ENCODE measurements around the gene POT1. TPM values are rescaled to one million over a fixed set of nuclear protein-coding genes. Genes with fewer than 3 reads are reported as not detected.

The POT1 gene
- total RNA-seq, 4 donors from 2014 or later = 3.7 to 15.1 (median 14.7) TPM

DNA sequence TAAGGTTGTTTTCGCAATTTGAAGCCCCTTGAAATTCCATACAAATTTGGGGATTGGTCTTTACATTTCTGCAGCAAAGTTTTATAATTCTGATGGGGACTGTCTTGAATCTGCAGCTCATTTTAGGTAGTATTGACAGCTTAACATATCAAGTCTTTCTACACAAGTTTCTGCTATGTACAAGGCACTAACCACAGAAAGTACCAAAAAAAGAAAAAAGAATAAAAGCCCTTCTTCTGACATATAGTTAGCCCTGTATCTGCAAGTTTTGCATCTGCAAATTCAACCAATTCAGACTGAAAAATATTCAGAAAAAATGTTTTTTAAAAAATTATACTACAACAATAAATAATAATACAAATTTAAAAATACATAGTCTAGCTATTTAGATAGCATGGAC lies 15.3 kb downstream of the POT1 start:
- Histone ChIP-seq H3K27ac (no peak overlapping the region), H3K27me3 (no peaks in the 10 kb centered on the region), H3K4me3 (no peak overlapping the region), H3K9me3 (no peaks in the 10 kb centered on the region), H3K4me1 (no peaks in the 10 kb centered on the region), H3K36me3 (peaks cover 0 to 16% (median 0%) of the 10 kb centered on the region in 4 donors)
- no peak for DNase-seq
- in situ Hi-C loops (cut with MboI; ENCODE audit: low pct_ligation_motif_present in 1 of 4, low pct_unique_long_range_greater_than_20kb in 1 of 4, low sequenced_read_pairs in 3 of 4) (no loop called here), intact Hi-C loops (cut with DNase I; ENCODE audit: low total_unique reads) (no loop called here)
- TF ChIP-seq, protein P1, sequence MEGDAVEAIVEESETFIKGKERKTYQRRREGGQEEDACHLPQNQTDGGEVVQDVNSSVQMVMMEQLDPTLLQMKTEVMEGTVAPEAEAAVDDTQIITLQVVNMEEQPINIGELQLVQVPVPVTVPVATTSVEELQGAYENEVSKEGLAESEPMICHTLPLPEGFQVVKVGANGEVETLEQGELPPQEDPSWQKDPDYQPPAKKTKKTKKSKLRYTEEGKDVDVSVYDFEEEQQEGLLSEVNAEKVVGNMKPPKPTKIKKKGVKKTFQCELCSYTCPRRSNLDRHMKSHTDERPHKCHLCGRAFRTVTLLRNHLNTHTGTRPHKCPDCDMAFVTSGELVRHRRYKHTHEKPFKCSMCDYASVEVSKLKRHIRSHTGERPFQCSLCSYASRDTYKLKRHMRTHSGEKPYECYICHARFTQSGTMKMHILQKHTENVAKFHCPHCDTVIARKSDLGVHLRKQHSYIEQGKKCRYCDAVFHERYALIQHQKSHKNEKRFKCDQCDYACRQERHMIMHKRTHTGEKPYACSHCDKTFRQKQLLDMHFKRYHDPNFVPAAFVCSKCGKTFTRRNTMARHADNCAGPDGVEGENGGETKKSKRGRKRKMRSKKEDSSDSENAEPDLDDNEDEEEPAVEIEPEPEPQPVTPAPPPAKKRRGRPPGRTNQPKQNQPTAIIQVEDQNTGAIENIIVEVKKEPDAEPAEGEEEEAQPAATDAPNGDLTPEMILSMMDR (IDR thresholded peaks at IDR 0.05) = no peak
- TF ChIP-seq EP300 (IDR thresholded peaks at IDR 0.05; ENCODE audit: low read depth) (no peak), POLR2A (IDR thresholded peaks at IDR 0.05) (no peak), POLR2AphosphoS5 (IDR thresholded peaks at IDR 0.05) (no peak)
- 62 to 98% methylated on average over 1 of the region's 1 CpG for WGBS, 2 donors (ENCODE audit: low coverage in 1 of 2)

DNA sequence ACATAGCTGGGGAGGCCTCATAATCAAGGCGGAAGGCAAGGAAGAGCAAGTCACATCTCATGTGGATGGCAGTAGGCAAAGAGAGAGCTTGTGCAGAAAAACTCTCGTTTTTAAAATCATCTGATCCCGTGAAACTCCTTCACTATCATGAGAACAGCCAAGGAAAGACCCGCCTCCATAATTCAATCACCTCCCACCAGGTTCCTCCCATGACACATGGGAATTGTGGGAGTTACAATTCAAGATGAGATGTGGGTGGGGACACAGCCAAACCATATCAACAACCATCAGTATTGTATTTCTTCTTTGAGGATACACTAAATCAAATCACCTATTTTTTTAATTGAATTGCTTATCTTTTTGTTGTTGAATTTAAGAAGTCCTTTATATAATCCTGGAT lies 16.7 kb downstream of the POT1 start:
- no peaks in the 10 kb centered on the region for H3K27me3 ChIP-seq
- WGBS, 2 donors (ENCODE audit: low coverage in 1 of 2) = 96% methylated on average over 4 of the region's 4 CpGs; no CpG with 5 or more reads in 1 of the 2 donors
- peaks cover 0 to 16% (median 0%) of the 10 kb centered on the region in 4 donors for H3K36me3 ChIP-seq
- H3K4me1 ChIP-seq = no peaks in the 10 kb centered on the region
- in situ Hi-C loops (cut with MboI; ENCODE audit: low pct_ligation_motif_present in 1 of 4, low pct_unique_long_range_greater_than_20kb in 1 of 4, low sequenced_read_pairs in 3 of 4) = no loop called here
- no peak overlapping the region for H3K4me3 ChIP-seq
- DNase-seq = no peak
- H3K9me3 ChIP-seq = no peaks in the 10 kb centered on the region
- TF ChIP-seq, protein P1 (IDR thresholded peaks at IDR 0.05) = no peak
- TF ChIP-seq POLR2A (IDR thresholded peaks at IDR 0.05) (no peak), EP300 (IDR thresholded peaks at IDR 0.05; ENCODE audit: low read depth) (no peak), POLR2AphosphoS5 (IDR thresholded peaks at IDR 0.05) (no peak)
- H3K27ac ChIP-seq = no peak overlapping the region
- intact Hi-C loops (cut with DNase I; ENCODE audit: low total_unique reads) = no loop called here

DNA sequence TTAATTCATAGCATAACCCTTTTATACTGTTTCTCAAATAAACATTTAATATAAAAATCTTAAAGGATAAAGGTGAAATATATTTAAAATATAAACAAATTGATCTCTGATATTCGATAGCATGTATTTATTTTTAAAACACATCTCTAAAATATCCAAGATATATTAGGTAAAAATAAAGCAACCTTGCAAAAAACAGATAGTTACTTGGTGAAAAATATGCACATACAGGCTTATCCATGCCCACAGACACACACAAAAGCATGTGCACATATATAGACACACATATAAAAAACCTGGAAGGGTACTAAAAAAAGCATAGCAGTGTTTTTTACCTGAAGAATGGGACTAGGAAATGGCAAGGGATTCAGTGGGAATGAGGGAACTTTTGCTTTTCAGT lies 19.8 kb downstream of the POT1 start:
- Histone ChIP-seq H3K9me3 (no peaks in the 10 kb centered on the region), H3K4me3 (no peak overlapping the region), H3K27ac (no peak overlapping the region), H3K36me3 (peaks cover 0 to 9% (median 0%) of the 10 kb centered on the region in 4 donors), H3K4me1 (no peaks in the 10 kb centered on the region), H3K27me3 (no peaks in the 10 kb centered on the region)
- WGBS, 2 donors (ENCODE audit: low coverage in 1 of 2) = 0 to 88% methylated on average over 1 of the region's 1 CpG
- no peak for DNase-seq
- in situ Hi-C loops (cut with MboI; ENCODE audit: low pct_ligation_motif_present in 1 of 4, low pct_unique_long_range_greater_than_20kb in 1 of 4, low sequenced_read_pairs in 3 of 4) (no loop called here), intact Hi-C loops (cut with DNase I; ENCODE audit: low total_unique reads) (no loop called here)
- TF ChIP-seq EP300 (IDR thresholded peaks at IDR 0.05; ENCODE audit: low read depth) = no peak
- no peak for TF ChIP-seq POLR2A (IDR thresholded peaks at IDR 0.05)
- no peak for TF ChIP-seq POLR2AphosphoS5 (IDR thresholded peaks at IDR 0.05)
- TF ChIP-seq, protein P1 (IDR thresholded peaks at IDR 0.05) = no peak

DNA sequence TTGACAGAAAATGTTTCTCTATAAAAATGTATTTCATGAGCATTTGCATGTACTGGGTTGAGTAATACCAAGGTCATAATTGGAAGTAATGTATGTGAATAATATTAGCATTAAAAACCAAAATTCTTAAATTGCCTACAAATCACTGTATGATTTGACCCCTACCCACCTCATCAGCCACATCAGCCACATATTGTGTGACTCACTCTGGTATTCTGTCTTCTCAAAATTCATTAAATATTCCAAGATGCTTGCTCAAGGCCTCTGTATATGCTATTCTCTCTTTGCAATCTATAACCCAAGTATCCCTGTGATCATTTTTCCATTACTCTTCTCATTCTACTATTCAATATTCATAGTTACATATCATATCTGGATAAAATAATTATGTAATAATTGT lies 21.4 kb downstream of the POT1 start:
- intact Hi-C loops (cut with DNase I; ENCODE audit: low total_unique reads) = no loop called here
- H3K9me3 ChIP-seq = no peaks in the 10 kb centered on the region
- no peaks in the 10 kb centered on the region for H3K27me3 ChIP-seq
- H3K4me1 ChIP-seq = no peaks in the 10 kb centered on the region
- in situ Hi-C loops (cut with MboI; ENCODE audit: low pct_ligation_motif_present in 1 of 4, low pct_unique_long_range_greater_than_20kb in 1 of 4, low sequenced_read_pairs in 3 of 4) = no loop called here
- no peak overlapping the region for H3K27ac ChIP-seq
- no peak for DNase-seq
- TF ChIP-seq POLR2AphosphoS5 (IDR thresholded peaks at IDR 0.05) (no peak), EP300 (IDR thresholded peaks at IDR 0.05; ENCODE audit: low read depth) (no peak), POLR2A (IDR thresholded peaks at IDR 0.05) (no peak)
- TF ChIP-seq, protein P1 (IDR thresholded peaks at IDR 0.05) = no peak
- no peak overlapping the region for H3K4me3 ChIP-seq
- no peaks in the 10 kb centered on the region for H3K36me3 ChIP-seq

All from transverse colon (tissue), 4 donors.